T follicular helper cell (primary cell): Measurements from ENCODE around the gene TRIM8.

ENCODE experiments used
- DNase-seq: peaks from one replicate; pipeline ENCODE4 v3.0.0-alpha.2; 2020; ENCODE audit warnings: low read depth

TRIM8 gene

GRCh38 chr10:102701272-102701671 is 57.0 kb downstream of the TRIM8 start:
- DNase-seq, result no peak

GRCh38 chr10:102701796-102702195 is 57.5 kb downstream of the TRIM8 start:
- DNase-seq, result no peak

- no peak for DNase-seq
Measured at GRCh38 chr10:102702742-102703141, 58.5 kb downstream of the TRIM8 start.

- DNase-seq, result no peak
Measured at GRCh38 chr10:102704915-102705314, 60.6 kb downstream of the TRIM8 start.

GRCh38 chr10:102705531-102705930 is 61.3 kb downstream of the TRIM8 start:
- no peak for DNase-seq
